ENCODE results near the gene CEACAM20. TPM values are rescaled to one million over a fixed set of nuclear protein-coding genes. Genes with fewer than 3 reads are reported as not detected.

CEACAM20 gene
- total and polyA plus RNA-seq, 2 donors from 2014 or later: not detected

GRCh38 chr19:44570984-44571684 lies 41.7 kb upstream of the CEACAM20 start:
- Histone ChIP-seq H3K4me3 (ENCODE audit: low read length in 3 of 3) (no peak overlapping the region), H3K9ac (ENCODE audit: low read length in 3 of 3) (no peak overlapping the region), H3K27ac (ENCODE audit: low read depth in 2 of 2, low read length in 2 of 2) (no peak overlapping the region), H3K27me3 (ENCODE audit: control insufficient read depth, insufficient read depth, low read length) (no peaks in the 10 kb centered on the region), H3K4me1 (ENCODE audit: control insufficient read depth in 2 of 3, insufficient read depth in 2 of 3, low read depth in 1 of 3, low read length in 3 of 3) (peaks cover 5 to 6% (median 6%) of the 10 kb centered on the region in 3 donors), H3K9me3 (ENCODE audit: control insufficient read depth in 2 of 3, insufficient read depth in 1 of 3, low read length in 3 of 3) (no peaks in the 10 kb centered on the region), H3K36me3 (ENCODE audit: control insufficient read depth in 2 of 3, insufficient read depth in 3 of 3, low read length in 3 of 3) (no peaks in the 10 kb centered on the region)
- no peak for FAIRE-seq
- intact Hi-C loops (cut with DNase I): loop anchor here (5.0 kb wide), 1 partner anchor 86 kb away; no protein-coding TSS in a partner anchor
- TF ChIP-seq, protein P1, sequence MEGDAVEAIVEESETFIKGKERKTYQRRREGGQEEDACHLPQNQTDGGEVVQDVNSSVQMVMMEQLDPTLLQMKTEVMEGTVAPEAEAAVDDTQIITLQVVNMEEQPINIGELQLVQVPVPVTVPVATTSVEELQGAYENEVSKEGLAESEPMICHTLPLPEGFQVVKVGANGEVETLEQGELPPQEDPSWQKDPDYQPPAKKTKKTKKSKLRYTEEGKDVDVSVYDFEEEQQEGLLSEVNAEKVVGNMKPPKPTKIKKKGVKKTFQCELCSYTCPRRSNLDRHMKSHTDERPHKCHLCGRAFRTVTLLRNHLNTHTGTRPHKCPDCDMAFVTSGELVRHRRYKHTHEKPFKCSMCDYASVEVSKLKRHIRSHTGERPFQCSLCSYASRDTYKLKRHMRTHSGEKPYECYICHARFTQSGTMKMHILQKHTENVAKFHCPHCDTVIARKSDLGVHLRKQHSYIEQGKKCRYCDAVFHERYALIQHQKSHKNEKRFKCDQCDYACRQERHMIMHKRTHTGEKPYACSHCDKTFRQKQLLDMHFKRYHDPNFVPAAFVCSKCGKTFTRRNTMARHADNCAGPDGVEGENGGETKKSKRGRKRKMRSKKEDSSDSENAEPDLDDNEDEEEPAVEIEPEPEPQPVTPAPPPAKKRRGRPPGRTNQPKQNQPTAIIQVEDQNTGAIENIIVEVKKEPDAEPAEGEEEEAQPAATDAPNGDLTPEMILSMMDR (IDR thresholded peaks at IDR 0.05; ENCODE audit: borderline replicate concordance, extremely low read depth, insufficient read depth): peak; percentile 67
- peak in 4 of 5 donors; percentile 81 to 95 (median 86) for DNase-seq

DNA sequence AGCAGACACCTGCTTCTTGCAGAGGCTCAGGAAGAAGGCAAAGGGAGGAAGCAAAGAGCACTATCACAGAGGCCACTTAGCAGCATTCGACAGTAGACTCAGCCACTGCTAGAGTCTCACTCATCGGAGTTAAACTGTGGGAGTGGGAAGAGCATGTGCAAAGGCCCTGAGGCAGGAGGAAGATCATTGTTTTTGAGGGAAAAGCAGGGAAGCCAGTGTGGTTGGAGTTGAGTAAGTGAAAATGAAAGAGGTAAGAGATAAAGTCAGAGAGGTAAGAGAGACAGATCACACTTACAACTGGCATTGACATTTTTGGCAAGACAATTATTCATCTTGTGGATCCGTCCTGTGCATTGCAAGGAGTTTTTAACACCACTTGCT lies 41.1 kb upstream of the CEACAM20 start:
- TF ChIP-seq, protein P1 (IDR thresholded peaks at IDR 0.05; ENCODE audit: borderline replicate concordance, extremely low read depth, insufficient read depth): no peak
- peaks cover 5 to 6% (median 6%) of the 10 kb centered on the region in 3 donors for H3K4me1 ChIP-seq (ENCODE audit: control insufficient read depth in 2 of 3, insufficient read depth in 2 of 3, low read depth in 1 of 3, low read length in 3 of 3)
- H3K36me3 ChIP-seq (ENCODE audit: control insufficient read depth in 2 of 3, insufficient read depth in 3 of 3, low read length in 3 of 3): no peaks in the 10 kb centered on the region
- no peak overlapping the region for H3K27ac ChIP-seq (ENCODE audit: low read depth in 2 of 2, low read length in 2 of 2)
- no peaks in the 10 kb centered on the region for H3K9me3 ChIP-seq (ENCODE audit: control insufficient read depth in 2 of 3, insufficient read depth in 1 of 3, low read length in 3 of 3)
- no peak for FAIRE-seq
- DNase-seq: no peak
- no peak overlapping the region for H3K9ac ChIP-seq (ENCODE audit: low read length in 3 of 3)
- intact Hi-C loops (cut with DNase I): loop anchor here (5.0 kb wide), 1 partner anchor 87 kb away; no protein-coding TSS in a partner anchor
- H3K27me3 ChIP-seq (ENCODE audit: control insufficient read depth, insufficient read depth, low read length): no peaks in the 10 kb centered on the region
- H3K4me3 ChIP-seq (ENCODE audit: low read length in 3 of 3): no peak overlapping the region

DNA sequence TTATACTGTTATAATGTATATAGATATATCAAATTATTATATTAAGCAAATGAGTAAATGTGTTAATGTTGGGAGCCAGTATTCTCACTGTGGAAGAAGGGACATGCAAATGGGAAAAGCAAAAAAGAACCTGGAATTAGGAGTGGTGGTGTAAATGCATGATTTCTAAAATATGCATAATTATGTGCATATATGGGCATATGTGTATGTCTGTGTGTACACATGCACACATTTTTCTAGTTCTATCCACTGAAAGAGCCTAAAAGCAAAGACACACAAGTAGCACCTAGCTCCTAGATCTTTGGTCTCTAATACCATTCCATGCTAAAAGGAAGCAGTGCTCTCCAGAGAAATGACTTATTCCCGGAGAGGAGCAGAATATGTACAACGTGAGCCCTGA lies 38.3 kb upstream of the CEACAM20 start:
- Histone ChIP-seq H3K4me1 (ENCODE audit: control insufficient read depth in 2 of 3, insufficient read depth in 2 of 3, low read depth in 1 of 3, low read length in 3 of 3) (peaks cover 0 to 6% (median 3%) of the 10 kb centered on the region in 3 donors), H3K27me3 (ENCODE audit: control insufficient read depth, insufficient read depth, low read length) (no peaks in the 10 kb centered on the region), H3K9ac (ENCODE audit: low read length in 3 of 3) (no peak overlapping the region), H3K36me3 (ENCODE audit: control insufficient read depth in 2 of 3, insufficient read depth in 3 of 3, low read length in 3 of 3) (no peaks in the 10 kb centered on the region), H3K27ac (ENCODE audit: low read depth in 2 of 2, low read length in 2 of 2) (no peak overlapping the region), H3K9me3 (ENCODE audit: control insufficient read depth in 2 of 3, insufficient read depth in 1 of 3, low read length in 3 of 3) (no peaks in the 10 kb centered on the region), H3K4me3 (ENCODE audit: low read length in 3 of 3) (no peak overlapping the region)
- DNase-seq: no peak
- no peak for FAIRE-seq
- intact Hi-C loops (cut with DNase I): no loop called here
- TF ChIP-seq, protein P1 (IDR thresholded peaks at IDR 0.05; ENCODE audit: borderline replicate concordance, extremely low read depth, insufficient read depth): no peak

All from kidney (tissue), 14 donors.